Suprapubic skin (tissue), 3 donors: ENCODE data around the gene EMC9.

Experiments
- POLR2A ChIP-seq, 2 donors: fragments of 450-650 bp; IDR thresholded peaks; one replicate each; pipeline ENCODE4 v1.6.1; 2017; ENCODE audit warnings: antibody characterized with exemption in 2 of 2, mild to moderate bottlenecking in 2 of 2, moderate library complexity in 2 of 2
- TF ChIP-seq, protein P1 (sequence below), 2 donors: fragments of 200-600 bp in 1 of 2; fragments of 450-650 bp in 1 of 2; sonication (generic) in 1 of 2; IDR thresholded peaks; one replicate each; pipeline ENCODE4 v1.5.1; 2016 to 2019; ENCODE audit warnings: antibody characterized with exemption in 2 of 2, mild to moderate bottlenecking in 1 of 2, moderate library complexity in 1 of 2

DNA sequence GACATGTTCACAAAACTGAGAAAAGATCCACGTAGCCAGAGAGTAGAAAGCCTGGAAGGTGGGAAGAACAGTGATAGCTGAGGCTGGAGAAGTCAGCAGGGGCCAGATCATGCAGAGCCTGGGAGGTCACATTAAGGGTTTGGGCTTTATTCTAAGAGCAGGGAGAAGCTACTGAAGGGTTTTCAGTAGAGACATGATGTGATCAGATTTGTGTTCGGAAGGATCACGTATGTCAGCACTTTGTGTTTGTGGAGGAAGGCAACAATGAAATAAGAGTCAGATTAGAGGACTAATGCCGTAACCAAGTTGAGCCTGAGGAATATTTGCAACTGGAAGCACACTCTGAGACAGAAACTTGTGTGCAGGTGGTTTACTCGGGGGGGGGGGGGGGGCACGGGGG, 51.5 kb downstream of the EMC9 start:
- TF ChIP-seq POLR2A (IDR thresholded peaks at IDR 0.05) = no peak
- TF ChIP-seq, protein P1, sequence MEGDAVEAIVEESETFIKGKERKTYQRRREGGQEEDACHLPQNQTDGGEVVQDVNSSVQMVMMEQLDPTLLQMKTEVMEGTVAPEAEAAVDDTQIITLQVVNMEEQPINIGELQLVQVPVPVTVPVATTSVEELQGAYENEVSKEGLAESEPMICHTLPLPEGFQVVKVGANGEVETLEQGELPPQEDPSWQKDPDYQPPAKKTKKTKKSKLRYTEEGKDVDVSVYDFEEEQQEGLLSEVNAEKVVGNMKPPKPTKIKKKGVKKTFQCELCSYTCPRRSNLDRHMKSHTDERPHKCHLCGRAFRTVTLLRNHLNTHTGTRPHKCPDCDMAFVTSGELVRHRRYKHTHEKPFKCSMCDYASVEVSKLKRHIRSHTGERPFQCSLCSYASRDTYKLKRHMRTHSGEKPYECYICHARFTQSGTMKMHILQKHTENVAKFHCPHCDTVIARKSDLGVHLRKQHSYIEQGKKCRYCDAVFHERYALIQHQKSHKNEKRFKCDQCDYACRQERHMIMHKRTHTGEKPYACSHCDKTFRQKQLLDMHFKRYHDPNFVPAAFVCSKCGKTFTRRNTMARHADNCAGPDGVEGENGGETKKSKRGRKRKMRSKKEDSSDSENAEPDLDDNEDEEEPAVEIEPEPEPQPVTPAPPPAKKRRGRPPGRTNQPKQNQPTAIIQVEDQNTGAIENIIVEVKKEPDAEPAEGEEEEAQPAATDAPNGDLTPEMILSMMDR (IDR thresholded peaks at IDR 0.05) = no peak
